Measurements from ENCODE around the gene UPK2. TPM values are rescaled to one million over a fixed set of nuclear protein-coding genes. Genes with fewer than 3 reads are reported as not detected.

The UPK2 gene
- total and polyA plus RNA-seq, 2 of the 13 experiments (the other 11 are each of a cell fraction or from before 2014, with no cell fraction given) = not detected

DNA sequence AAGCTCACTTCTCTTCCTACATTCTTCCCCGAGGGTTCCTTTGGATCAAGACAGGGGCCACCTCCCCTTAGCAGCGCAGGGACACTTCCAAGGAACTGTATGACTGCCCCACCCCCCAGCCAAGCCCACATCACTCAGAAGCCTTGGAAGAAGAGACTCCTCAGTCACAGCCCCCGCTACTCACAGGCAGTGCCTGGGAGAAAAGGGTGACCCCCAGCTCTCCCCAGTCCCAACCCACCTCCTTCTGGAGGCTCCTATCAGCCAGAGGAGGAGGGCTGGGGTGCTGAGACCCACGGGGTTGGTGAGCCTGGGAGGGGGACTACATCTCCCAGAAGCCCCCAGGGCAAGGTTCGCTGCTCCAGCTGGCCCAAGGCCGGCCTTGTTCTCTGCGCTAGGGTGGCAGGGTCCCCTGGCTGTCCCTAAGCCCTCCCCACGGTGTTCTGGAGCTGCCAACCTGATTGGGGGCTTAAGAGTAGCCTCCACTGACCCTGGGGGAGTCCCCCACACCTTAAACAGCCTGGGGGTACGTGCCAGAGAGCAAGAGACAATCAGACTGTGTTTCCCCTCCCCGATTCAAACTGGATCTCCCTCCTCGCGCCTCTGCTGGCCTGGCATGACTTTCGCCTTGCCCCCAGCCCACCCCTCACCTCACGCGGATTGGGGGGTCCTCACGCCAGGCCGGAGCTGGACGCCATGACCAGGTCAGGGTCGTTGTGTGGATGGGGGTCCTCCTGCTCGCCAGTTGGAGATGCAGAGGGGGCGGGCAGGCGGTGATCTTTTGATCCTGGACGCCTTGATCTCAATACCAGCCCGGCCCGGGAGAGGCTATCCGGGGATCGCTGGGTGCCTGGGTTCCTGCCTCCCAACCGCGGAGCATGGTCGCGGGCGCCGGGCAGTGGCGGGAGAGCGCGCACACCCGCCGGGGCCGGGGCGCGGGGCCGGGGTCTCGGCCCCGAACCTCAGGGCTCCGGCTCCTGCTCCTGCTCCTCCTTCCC is 31.2 kb upstream of the UPK2 start (continued):
- TF ChIP-seq PITX1 (CRISPR knock-in tag; IDR thresholded peaks at IDR 0.05) (peak; percentile 49; the same call in 1 of the 2 replicates), HES4 (CRISPR knock-in tag; IDR thresholded peaks at IDR 0.05; ENCODE audit: borderline replicate concordance) (no peak), ARNTL (CRISPR knock-in tag; IDR thresholded peaks at IDR 0.05) (no peak), ZBTB7B (CRISPR knock-in tag; IDR thresholded peaks at IDR 0.05) (peak; percentile 58; the same call in 1 of the 2 replicates), REL (CRISPR knock-in tag; conservative IDR thresholded peaks at IDR 0.05) (no peak), GLI4 (CRISPR knock-in tag; IDR thresholded peaks at IDR 0.05; ENCODE audit: borderline replicate concordance) (0 out of 2 replicates have a peak, but pooled peaks have one; percentile 26), REPIN1 (CRISPR knock-in tag; IDR thresholded peaks at IDR 0.05; ENCODE audit: borderline replicate concordance, low read depth) (no peak), AKNA (CRISPR knock-in tag; IDR thresholded peaks at IDR 0.05; ENCODE audit: borderline replicate concordance) (no peak), ZC3H13 (CRISPR knock-in tag; IDR thresholded peaks at IDR 0.05) (no peak), ZNF260 (CRISPR knock-in tag; IDR thresholded peaks at IDR 0.05; ENCODE audit: borderline replicate concordance, low read depth) (no peak), FOXA3 (CRISPR knock-in tag; IDR thresholded peaks at IDR 0.05) (no peak), FOXA1 (IDR thresholded peaks at IDR 0.05) (no peak), FOXA1 (CRISPR knock-in tag; IDR thresholded peaks at IDR 0.05) (no peak), SOX13 (IDR thresholded peaks at IDR 0.05) (no peak), SOX13 (CRISPR knock-in tag; conservative IDR thresholded peaks at IDR 0.05 in 1 of 2, IDR thresholded peaks at IDR 0.05 in 1 of 2) (no peak), EEA1 (CRISPR knock-in tag; IDR thresholded peaks at IDR 0.05; ENCODE audit: borderline replicate concordance) (no peak), THAP8 (CRISPR knock-in tag; IDR thresholded peaks at IDR 0.05; ENCODE audit: borderline replicate concordance) (no peak)
- TF ChIP-seq, protein P1, sequence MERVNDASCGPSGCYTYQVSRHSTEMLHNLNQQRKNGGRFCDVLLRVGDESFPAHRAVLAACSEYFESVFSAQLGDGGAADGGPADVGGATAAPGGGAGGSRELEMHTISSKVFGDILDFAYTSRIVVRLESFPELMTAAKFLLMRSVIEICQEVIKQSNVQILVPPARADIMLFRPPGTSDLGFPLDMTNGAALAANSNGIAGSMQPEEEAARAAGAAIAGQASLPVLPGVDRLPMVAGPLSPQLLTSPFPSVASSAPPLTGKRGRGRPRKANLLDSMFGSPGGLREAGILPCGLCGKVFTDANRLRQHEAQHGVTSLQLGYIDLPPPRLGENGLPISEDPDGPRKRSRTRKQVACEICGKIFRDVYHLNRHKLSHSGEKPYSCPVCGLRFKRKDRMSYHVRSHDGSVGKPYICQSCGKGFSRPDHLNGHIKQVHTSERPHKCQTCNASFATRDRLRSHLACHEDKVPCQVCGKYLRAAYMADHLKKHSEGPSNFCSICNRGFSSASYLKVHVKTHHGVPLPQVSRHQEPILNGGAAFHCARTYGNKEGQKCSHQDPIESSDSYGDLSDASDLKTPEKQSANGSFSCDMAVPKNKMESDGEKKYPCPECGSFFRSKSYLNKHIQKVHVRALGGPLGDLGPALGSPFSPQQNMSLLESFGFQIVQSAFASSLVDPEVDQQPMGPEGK (CRISPR knock-in tag; IDR thresholded peaks at IDR 0.05) = peak; percentile 64; the same call in 1 of the 2 replicates
- TF ChIP-seq, protein P2, sequence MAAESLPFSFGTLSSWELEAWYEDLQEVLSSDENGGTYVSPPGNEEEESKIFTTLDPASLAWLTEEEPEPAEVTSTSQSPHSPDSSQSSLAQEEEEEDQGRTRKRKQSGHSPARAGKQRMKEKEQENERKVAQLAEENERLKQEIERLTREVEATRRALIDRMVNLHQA (CRISPR knock-in tag; IDR thresholded peaks at IDR 0.05) = no peak

All from HepG2 (cell line).